Peyer's patch (tissue), 4 donors: Measurements from ENCODE around the gene CTSZ.

Experiments
- CTCF ChIP-seq, 6 experiments: fragments of 450-650 bp in 4 of 6; fragments of 200-600 bp in 2 of 6; sonication (generic) in 1 of 6; IDR thresholded peaks; one replicate each; pipeline ENCODE4 v1.5.1; 2017 to 2019; ENCODE audit warnings: antibody characterized with exemption in 6 of 6, mild to moderate bottlenecking in 3 of 6, moderate library complexity in 1 of 6
- POLR2A ChIP-seq, 2 donors: fragments of 450-650 bp; IDR thresholded peaks; one replicate each; pipeline ENCODE4 v1.5.1; 2017; ENCODE audit warnings: antibody characterized with exemption in 2 of 2, mild to moderate bottlenecking in 2 of 2, moderate library complexity in 2 of 2

GRCh38 chr20:58950603-58951002, 56.5 kb downstream of the CTSZ start:
- TF ChIP-seq POLR2A (IDR thresholded peaks at IDR 0.05), result no peak
- TF ChIP-seq CTCF (IDR thresholded peaks at IDR 0.05), result no peak
